Adrenal gland (tissue), 12 donors: ENCODE results near the gene P2RY4. TPM values are rescaled to one million over a fixed set of nuclear protein-coding genes. Genes with fewer than 3 reads are reported as not detected.
"Not testable (repeated sequence)": the region's sequence is repeated elsewhere in the genome, so short reads cannot be mapped to it uniquely, and the experiment has no call there.

Experiments used
- DNase-seq, 7 donors: peaks; one replicate each; pipeline ENCODE4 v3.0.0-alpha.2; 2019 to 2020
- H3K27ac ChIP-seq, 5 donors: fragments of 200-600 bp; sonication (generic) in 4 of 5; 1 replicate in 3 of 5; 2 replicates in 2 of 5; pipeline versions ENCODE4 v1.5.1 to v1.8.0; 2016 to 2020; ENCODE audit warnings: mild to moderate bottlenecking in 1 of 5
- H3K27me3 ChIP-seq: fragments of 200-600 bp; 2 replicates; pipeline ENCODE4 v1.8.0; 2021
- H3K36me3 ChIP-seq, 2 donors: fragments of 200-600 bp; replicated peaks in 1 of 2; 1 replicate in 1 of 2; 2 replicates in 1 of 2; pipeline versions ENCODE4 v1.5.1 to v1.8.0; 2018 to 2022
- H3K4me1 ChIP-seq, 2 donors: fragments of 200-600 bp; replicated peaks in 1 of 2; 1 replicate in 1 of 2; 2 replicates in 1 of 2; pipeline versions ENCODE4 v1.5.1 to v1.8.0; 2018 to 2021
- H3K4me3 ChIP-seq, 4 donors: fragments of 200-600 bp; sonication (generic) in 3 of 4; one replicate each; pipeline ENCODE4 v1.5.1; 2016 to 2018
- H3K9me3 ChIP-seq, 3 donors: fragments of 200-600 bp; sonication (generic) in 1 of 3; replicated peaks in 1 of 3; 1 replicate in 2 of 3; 2 replicates in 1 of 3; pipeline versions ENCODE4 v1.5.1 to v1.8.0; 2016 to 2021
- CTCF ChIP-seq, 6 experiments: fragments of 450-650 bp in 4 of 6; fragments of 200-600 bp in 2 of 6; sonication (generic) in 1 of 6; IDR thresholded peaks; 1 replicate in 5 of 6; 2 replicates in 1 of 6; pipeline versions ENCODE4 v1.5.1 to v1.8.0; 2016 to 2021; ENCODE audit warnings: antibody characterized with exemption in 6 of 6, mild to moderate bottlenecking in 2 of 6, moderate library complexity in 1 of 6
- POLR2A ChIP-seq, 2 donors: fragments of 450-650 bp; IDR thresholded peaks; one replicate each; pipeline ENCODE4 v1.6.1; 2017; ENCODE audit warnings: antibody characterized with exemption in 2 of 2, mild to moderate bottlenecking in 2 of 2, moderate library complexity in 1 of 2
- WGBS, 4 donors: extraction: QIAGEN DNeasy Blood & Tissue Kit in 2 of 4; methylation state at CpG; one replicate each; pipeline versions ENCODE4 v1.1.5 to v1.1.7; 2013 to 2017; 5-methylcytosine and 5-hydroxymethylcytosine counted together
- intact Hi-C, 2 donors: fragments of 100-400 bp; cut with DNase I; formaldehyde crosslinking; loops; one replicate each; pipeline versions ENCODE4 v1.14.1 to v1.15.0; 2022 to 2023
- polyA plus RNA-seq, 3 donors: library from polyadenylated mRNA; stranded (reverse); fragments of 200-250 nt in 2 of 3; fragments of 350-450 nt in 1 of 3; fragmentation: Illumina TruSeq in 1 of 3; extraction: RNeasy Lipid Tissue Mini Kit (QIAGEN cat#74804) in 1 of 3; gene quantifications; one replicate each; pipeline ENCODE4 v1.2.3, GENCODE V29; 2013 to 2014
- total RNA-seq, 9 donors: library from RNA; depleted of rRNA in 4 of 9; stranded (reverse); fragments of >200 nt in 4 of 9; fragments of 120-200 nt in 1 of 9; fragmentation: NEBNext Ultra II Directional in 1 of 9; extraction: Animal tissue kit (Norgen Biotek cat#: 25700) in 1 of 9; gene quantifications; one replicate each; pipeline versions ENCODE4 v1.1.0 to v1.2.4, GENCODE V29; 2013 to 2023
- donor health status: healthy with polysubstance abuse.
- donor health status: Bipolar disorder and iron deficiency.
- donor health status: DM: yes; HTN: yes; CAD: no.
- donor health status: DM: no; HTN: no; CAD: no.
- donor health status: DM: no; HTN: no; CAD: no.
- donor health status: DM: yes; HTN: yes; CAD: no.

Gene P2RY4
- total and polyA plus RNA-seq, 12 donors: 0.03 to 0.37 (median 0.15) TPM; not detected in 5

- Histone ChIP-seq H3K36me3 (no peaks in the 10 kb centered on the region), H3K27me3 (peaks cover 3% of the 10 kb centered on the region), H3K4me1 (no peaks in the 10 kb centered on the region), H3K4me3 (no peak overlapping the region), H3K9me3 (no peaks in the 10 kb centered on the region), H3K27ac (no peak overlapping the region)
- 80 to 92% (median 84%) methylated on average over 3 of the region's 3 CpGs for WGBS, 4 donors
- TF ChIP-seq CTCF (IDR thresholded peaks at IDR 0.05) (no peak), POLR2A (IDR thresholded peaks at IDR 0.05) (no peak)
- no peak for DNase-seq
- intact Hi-C loops: no loop called here
These were observed 19.1 kb upstream of the P2RY4 start for GRCh38 chrX:70279081-70279480.

- H3K4me3 ChIP-seq, H3K27me3 ChIP-seq, H3K4me1 ChIP-seq, intact Hi-C loops, DNase-seq, H3K9me3 ChIP-seq, H3K27ac ChIP-seq, H3K36me3 ChIP-seq: not testable (repeated sequence)
- 75 to 87% (median 80%) methylated on average over 5 to 7 of the region's 7 CpGs for WGBS, 4 donors
These were observed 14.0 kb upstream of the P2RY4 start for GRCh38 chrX:70274029-70274428.

GRCh38 chrX:70268034-70268433, 8.0 kb upstream of the P2RY4 start, which contains the start of gene ARR3:
Gene ARR3, plus strand, starts transcription at chrX:70268334. Its CDS starts 1,052 bp downstream, at chrX:70269386.
- Histone ChIP-seq H3K27me3 (no peaks in the 10 kb centered on the region), H3K27ac (no peak within 1 kb of the TSS), H3K4me3 (no peak within 1 kb of the TSS), H3K4me1 (no peaks in the 10 kb centered on the region), H3K36me3 (no peaks in the 10 kb centered on the region), H3K9me3 (no peaks in the 10 kb centered on the region)
- TF ChIP-seq CTCF (IDR thresholded peaks at IDR 0.05): no peak
- TF ChIP-seq POLR2A (IDR thresholded peaks at IDR 0.05): no peak
- DNase-seq: no peak
- intact Hi-C loops: no loop called here

GRCh38 chrX:70264784-70265183, 4.8 kb upstream of the P2RY4 start:
- H3K4me3 ChIP-seq: no peak overlapping the region
- no peaks in the 10 kb centered on the region for H3K36me3 ChIP-seq
- TF ChIP-seq CTCF (IDR thresholded peaks at IDR 0.05): no peak
- TF ChIP-seq POLR2A (IDR thresholded peaks at IDR 0.05): no peak
- H3K27me3 ChIP-seq: no peaks in the 10 kb centered on the region
- intact Hi-C loops: no loop called here
- no peak overlapping the region for H3K27ac ChIP-seq
- no peak for DNase-seq
- H3K4me1 ChIP-seq: no peaks in the 10 kb centered on the region
- 53 to 77% (median 57%) methylated on average over 3 of the region's 3 CpGs for WGBS, 4 donors
- no peaks in the 10 kb centered on the region for H3K9me3 ChIP-seq

GRCh38 chrX:70262952-70263567, 3.1 kb upstream of the P2RY4 start:
- Histone ChIP-seq H3K4me3 (no peak overlapping the region), H3K27me3 (peaks cover 4% of the 10 kb centered on the region), H3K36me3 (no peaks in the 10 kb centered on the region), H3K4me1 (no peaks in the 10 kb centered on the region), H3K27ac (no peak overlapping the region), H3K9me3 (no peaks in the 10 kb centered on the region)
- TF ChIP-seq CTCF (IDR thresholded peaks at IDR 0.05) (peak in 5 of 6 experiments; percentile 18 to 46 (median 40)), POLR2A (IDR thresholded peaks at IDR 0.05) (no peak)
- DNase-seq: peak in 5 of 7 donors; percentile 21 to 51 (median 29)
- intact Hi-C loops: no loop called here
- 20 to 29% (median 22%) methylated on average over 7 of the region's 7 CpGs for WGBS, 4 donors
